ENCODE results near the gene PIGR. TPM values are rescaled to one million over a fixed set of nuclear protein-coding genes. Genes with fewer than 3 reads are reported as not detected.

PIGR gene
- total and polyA plus RNA-seq, 2 of the 8 experiments (the other 6 are each of a cell fraction or from before 2014, with no cell fraction given), result not detected

DNA sequence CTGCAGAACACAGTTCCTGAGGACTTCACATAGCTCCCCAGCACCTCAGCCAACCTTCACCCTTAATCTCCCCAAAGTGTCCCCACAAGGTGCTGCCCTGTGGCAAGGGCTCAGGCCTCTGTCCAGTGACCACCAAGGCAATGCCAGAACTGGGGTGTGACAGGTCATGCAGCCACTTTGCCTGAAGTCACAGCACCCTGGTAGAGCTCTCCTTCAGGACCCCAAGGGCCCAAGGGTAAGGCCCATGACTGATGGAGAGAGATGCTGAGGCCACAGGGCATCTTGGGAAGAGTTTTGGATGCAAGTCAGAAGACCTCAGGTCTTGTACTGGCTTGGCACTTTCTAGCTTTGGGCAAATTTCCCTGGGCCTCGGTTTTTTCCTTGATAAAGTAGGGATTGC lies 23.7 kb downstream of the PIGR start (continued):
- TF ChIP-seq, protein P1, sequence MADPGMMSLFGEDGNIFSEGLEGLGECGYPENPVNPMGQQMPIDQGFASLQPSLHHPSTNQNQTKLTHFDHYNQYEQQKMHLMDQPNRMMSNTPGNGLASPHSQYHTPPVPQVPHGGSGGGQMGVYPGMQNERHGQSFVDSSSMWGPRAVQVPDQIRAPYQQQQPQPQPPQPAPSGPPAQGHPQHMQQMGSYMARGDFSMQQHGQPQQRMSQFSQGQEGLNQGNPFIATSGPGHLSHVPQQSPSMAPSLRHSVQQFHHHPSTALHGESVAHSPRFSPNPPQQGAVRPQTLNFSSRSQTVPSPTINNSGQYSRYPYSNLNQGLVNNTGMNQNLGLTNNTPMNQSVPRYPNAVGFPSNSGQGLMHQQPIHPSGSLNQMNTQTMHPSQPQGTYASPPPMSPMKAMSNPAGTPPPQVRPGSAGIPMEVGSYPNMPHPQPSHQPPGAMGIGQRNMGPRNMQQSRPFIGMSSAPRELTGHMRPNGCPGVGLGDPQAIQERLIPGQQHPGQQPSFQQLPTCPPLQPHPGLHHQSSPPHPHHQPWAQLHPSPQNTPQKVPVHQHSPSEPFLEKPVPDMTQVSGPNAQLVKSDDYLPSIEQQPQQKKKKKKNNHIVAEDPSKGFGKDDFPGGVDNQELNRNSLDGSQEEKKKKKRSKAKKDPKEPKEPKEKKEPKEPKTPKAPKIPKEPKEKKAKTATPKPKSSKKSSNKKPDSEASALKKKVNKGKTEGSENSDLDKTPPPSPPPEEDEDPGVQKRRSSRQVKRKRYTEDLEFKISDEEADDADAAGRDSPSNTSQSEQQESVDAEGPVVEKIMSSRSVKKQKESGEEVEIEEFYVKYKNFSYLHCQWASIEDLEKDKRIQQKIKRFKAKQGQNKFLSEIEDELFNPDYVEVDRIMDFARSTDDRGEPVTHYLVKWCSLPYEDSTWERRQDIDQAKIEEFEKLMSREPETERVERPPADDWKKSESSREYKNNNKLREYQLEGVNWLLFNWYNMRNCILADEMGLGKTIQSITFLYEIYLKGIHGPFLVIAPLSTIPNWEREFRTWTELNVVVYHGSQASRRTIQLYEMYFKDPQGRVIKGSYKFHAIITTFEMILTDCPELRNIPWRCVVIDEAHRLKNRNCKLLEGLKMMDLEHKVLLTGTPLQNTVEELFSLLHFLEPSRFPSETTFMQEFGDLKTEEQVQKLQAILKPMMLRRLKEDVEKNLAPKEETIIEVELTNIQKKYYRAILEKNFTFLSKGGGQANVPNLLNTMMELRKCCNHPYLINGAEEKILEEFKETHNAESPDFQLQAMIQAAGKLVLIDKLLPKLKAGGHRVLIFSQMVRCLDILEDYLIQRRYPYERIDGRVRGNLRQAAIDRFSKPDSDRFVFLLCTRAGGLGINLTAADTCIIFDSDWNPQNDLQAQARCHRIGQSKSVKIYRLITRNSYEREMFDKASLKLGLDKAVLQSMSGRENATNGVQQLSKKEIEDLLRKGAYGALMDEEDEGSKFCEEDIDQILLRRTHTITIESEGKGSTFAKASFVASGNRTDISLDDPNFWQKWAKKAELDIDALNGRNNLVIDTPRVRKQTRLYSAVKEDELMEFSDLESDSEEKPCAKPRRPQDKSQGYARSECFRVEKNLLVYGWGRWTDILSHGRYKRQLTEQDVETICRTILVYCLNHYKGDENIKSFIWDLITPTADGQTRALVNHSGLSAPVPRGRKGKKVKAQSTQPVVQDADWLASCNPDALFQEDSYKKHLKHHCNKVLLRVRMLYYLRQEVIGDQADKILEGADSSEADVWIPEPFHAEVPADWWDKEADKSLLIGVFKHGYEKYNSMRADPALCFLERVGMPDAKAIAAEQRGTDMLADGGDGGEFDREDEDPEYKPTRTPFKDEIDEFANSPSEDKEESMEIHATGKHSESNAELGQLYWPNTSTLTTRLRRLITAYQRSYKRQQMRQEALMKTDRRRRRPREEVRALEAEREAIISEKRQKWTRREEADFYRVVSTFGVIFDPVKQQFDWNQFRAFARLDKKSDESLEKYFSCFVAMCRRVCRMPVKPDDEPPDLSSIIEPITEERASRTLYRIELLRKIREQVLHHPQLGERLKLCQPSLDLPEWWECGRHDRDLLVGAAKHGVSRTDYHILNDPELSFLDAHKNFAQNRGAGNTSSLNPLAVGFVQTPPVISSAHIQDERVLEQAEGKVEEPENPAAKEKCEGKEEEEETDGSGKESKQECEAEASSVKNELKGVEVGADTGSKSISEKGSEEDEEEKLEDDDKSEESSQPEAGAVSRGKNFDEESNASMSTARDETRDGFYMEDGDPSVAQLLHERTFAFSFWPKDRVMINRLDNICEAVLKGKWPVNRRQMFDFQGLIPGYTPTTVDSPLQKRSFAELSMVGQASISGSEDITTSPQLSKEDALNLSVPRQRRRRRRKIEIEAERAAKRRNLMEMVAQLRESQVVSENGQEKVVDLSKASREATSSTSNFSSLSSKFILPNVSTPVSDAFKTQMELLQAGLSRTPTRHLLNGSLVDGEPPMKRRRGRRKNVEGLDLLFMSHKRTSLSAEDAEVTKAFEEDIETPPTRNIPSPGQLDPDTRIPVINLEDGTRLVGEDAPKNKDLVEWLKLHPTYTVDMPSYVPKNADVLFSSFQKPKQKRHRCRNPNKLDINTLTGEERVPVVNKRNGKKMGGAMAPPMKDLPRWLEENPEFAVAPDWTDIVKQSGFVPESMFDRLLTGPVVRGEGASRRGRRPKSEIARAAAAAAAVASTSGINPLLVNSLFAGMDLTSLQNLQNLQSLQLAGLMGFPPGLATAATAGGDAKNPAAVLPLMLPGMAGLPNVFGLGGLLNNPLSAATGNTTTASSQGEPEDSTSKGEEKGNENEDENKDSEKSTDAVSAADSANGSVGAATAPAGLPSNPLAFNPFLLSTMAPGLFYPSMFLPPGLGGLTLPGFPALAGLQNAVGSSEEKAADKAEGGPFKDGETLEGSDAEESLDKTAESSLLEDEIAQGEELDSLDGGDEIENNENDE (IDR thresholded peaks at IDR 0.05; ENCODE audit: insufficient replicate concordance, low read length), result no peak
- TF ChIP-seq TCF12 (IDR thresholded peaks at IDR 0.05; ENCODE audit: low read depth, low read length) (no peak), PHF8 (conservative IDR thresholded peaks at IDR 0.05; ENCODE audit: low read depth, low read length) (no peak), KDM4A (IDR thresholded peaks at IDR 0.05; ENCODE audit: low read depth, low read length, severe bottlenecking) (no peak), SP4 (IDR thresholded peaks at IDR 0.05; ENCODE audit: low read length) (no peak), HDAC2 (IDR thresholded peaks at IDR 0.05; ENCODE audit: borderline replicate concordance in 1 of 2, low read depth in 2 of 2, low read length in 2 of 2) (no peak), KDM5A (IDR thresholded peaks at IDR 0.05; ENCODE audit: low read length) (no peak), CHD2 (IDR thresholded peaks at IDR 0.05; ENCODE audit: low read length) (no peak), JUN (IDR thresholded peaks at IDR 0.05; ENCODE audit: low read depth, low read length) (no peak), ASH2L (IDR thresholded peaks at IDR 0.05; ENCODE audit: low read length) (no peak)
